Upper lobe of left lung (tissue), 4 donors: Measurements from ENCODE around the gene MAP3K9.

Experiments used
- CTCF ChIP-seq, 6 experiments: fragments of 450-650 bp in 4 of 6; fragments of 200-600 bp in 2 of 6; sonication (generic) in 2 of 6; IDR thresholded peaks; one replicate each; pipeline ENCODE4 v1.5.1; 2016 to 2019; ENCODE audit warnings: antibody characterized with exemption in 6 of 6
- POLR2AphosphoS5 ChIP-seq, 2 donors: sonication (generic); formaldehyde crosslinking; IDR thresholded peaks; one replicate each; pipeline ENCODE4 v1.5.1; 2017; ENCODE audit warnings: antibody characterized with exemption in 2 of 2

- TF ChIP-seq CTCF (IDR thresholded peaks at IDR 0.05) (no peak), POLR2AphosphoS5 (IDR thresholded peaks at IDR 0.05) (no peak)
Observed at GRCh38 chr14:70784886-70785285, 24.4 kb downstream of the MAP3K9 start.
